8988T (cell line): ENCODE measurements around the gene C12orf56.

Source experiments
- DNase-seq: peaks from one replicate; pipeline ENCODE4 v3.0.0; 2011

C12orf56 gene

DNA sequence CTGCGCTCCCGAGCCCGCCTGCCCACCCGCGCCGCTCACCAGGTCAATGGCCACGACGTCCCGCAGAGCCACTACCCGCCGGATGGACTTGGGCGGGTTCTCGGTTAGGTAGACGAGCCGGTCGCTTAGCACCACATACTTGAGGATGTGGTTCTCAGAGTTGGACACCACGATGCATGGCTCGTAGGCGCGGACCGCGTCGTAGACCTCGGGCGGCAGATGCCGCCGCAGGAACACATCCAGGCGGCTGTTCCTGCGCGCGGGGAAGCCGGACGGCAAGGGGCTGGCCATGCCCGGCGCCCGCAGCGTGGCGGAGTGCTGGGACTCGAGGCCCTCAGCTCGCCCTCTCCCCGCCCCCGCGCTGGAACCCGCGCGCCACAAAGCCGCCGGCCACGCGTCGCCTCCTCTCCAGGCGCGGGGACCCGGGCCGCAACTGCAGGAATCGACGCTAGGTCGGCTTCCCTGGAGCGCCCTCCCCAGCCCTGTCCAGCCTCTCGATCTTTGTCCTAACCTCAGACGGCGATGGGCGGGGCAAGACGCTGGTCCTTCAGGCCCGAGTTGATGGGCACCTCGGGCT lies at the start of gene C12orf56:
Gene C12orf56 (minus strand): TSS at position 484 of the 577 bp plus-strand sequence. CDS start 193 bp downstream, at position 291.
- no peak for DNase-seq

GRCh38 chr12:64440100-64440499 lies 49.5 kb upstream of the C12orf56 start:
- no peak for DNase-seq

DNA sequence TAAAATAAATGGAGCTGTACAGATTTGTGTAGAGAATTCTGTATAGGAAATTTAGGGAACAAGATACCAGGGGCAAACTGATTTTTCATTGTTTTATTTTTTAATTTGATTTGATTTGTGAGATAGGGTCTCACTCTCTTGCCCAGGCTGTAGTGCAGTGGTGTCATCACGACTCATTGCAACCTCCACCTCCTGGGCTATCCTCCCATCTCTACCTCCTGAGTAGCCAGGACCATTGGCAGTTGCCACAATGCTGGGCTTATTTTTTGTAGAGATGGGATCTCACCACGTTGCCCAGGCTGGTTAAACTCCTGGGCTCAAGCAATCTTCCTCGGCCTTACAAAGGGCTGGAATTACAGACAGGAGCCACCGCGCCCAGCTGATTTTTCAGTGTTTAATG lies 43.4 kb upstream of the C12orf56 start:
- DNase-seq: no peak

- no peak for DNase-seq
Observed at GRCh38 chr12:64431791-64432190, 41.2 kb upstream of the C12orf56 start.

DNA sequence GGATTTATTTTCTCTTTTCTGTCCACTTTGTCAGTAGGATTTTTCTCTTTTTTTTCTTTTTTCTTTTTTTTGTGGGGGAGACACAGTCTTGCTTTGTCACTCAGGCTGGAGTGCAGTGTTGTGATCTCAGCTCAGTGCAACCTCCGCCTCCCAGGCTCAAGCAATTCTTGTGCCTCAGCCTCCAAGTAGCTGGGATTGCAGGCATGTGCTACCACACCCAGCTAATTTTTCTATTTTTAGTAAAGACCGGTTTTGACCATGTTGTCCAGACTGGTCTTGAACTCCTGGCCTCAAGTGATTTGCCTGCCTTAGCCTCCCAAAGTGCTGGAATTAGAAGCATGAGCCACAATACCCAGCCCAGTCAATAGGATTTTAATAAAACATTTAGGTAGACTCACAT lies 40.3 kb upstream of the C12orf56 start:
- no peak for DNase-seq

GRCh38 chr12:64428956-64429355 lies 38.4 kb upstream of the C12orf56 start:
- DNase-seq: no peak

DNA sequence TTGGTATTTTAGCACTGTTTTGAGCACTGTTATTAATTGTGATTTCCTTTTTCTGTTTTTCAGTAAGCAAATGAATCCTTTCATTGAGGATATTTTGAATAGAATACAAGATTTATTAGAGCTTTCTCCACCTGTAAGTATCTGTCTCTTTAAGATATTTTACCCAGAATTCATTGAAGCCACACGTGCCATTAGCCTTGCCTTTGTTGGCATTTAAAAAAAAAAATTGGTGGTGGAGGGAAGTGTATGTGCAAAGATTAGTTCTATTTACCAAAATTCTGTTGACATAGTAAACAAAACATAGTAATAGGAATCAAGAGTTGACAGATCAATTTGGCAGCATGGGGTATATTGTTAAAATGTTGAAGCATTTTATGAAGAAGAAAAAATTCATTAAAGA lies 37.4 kb upstream of the C12orf56 start:
- no peak for DNase-seq

- DNase-seq: no peak
Observed at GRCh38 chr12:64419696-64420095, 29.1 kb upstream of the C12orf56 start.

- no peak for DNase-seq
Observed at GRCh38 chr12:64418209-64418608, 27.7 kb upstream of the C12orf56 start.

- no peak for DNase-seq
Observed at GRCh38 chr12:64413884-64414283, 23.3 kb upstream of the C12orf56 start.

DNA sequence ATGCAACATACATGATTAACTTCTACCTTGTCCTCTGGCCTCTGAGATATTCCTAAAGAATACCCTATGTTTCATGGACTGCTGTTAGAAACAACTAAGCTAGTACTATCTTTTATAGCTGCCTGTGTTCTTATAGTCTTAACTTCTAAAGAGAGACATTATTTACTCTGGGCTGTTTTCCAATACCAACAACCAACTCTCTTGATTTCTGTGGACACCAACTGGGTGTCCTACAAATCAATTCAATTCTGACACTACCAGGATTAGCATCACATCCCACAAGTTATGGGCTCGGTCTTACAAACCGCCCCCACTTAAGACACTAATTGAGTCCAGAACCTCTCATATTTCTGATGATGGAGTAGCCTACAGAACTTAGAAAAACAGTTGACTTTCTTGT lies 21.9 kb upstream of the C12orf56 start:
- DNase-seq: no peak

DNA sequence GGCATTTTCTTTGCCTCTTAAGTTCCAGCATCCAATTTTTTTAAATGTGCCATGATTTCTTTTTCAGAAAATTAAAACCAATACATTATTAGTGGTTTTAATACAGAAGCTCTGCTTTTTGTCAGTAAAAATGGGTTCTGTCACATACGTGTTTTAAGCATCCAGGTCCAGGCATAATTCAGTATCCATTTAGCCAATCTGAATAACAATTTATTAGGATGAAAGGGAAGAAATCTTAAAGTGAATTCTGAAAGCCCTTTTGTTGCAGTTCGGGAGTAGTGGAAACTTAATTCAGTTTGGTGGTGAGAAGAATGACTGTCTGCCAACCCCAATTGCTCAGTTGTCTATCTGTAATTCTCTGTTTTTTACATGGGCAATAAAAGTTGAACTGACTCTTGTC lies 20.9 kb upstream of the C12orf56 start:
- DNase-seq: no peak

DNA sequence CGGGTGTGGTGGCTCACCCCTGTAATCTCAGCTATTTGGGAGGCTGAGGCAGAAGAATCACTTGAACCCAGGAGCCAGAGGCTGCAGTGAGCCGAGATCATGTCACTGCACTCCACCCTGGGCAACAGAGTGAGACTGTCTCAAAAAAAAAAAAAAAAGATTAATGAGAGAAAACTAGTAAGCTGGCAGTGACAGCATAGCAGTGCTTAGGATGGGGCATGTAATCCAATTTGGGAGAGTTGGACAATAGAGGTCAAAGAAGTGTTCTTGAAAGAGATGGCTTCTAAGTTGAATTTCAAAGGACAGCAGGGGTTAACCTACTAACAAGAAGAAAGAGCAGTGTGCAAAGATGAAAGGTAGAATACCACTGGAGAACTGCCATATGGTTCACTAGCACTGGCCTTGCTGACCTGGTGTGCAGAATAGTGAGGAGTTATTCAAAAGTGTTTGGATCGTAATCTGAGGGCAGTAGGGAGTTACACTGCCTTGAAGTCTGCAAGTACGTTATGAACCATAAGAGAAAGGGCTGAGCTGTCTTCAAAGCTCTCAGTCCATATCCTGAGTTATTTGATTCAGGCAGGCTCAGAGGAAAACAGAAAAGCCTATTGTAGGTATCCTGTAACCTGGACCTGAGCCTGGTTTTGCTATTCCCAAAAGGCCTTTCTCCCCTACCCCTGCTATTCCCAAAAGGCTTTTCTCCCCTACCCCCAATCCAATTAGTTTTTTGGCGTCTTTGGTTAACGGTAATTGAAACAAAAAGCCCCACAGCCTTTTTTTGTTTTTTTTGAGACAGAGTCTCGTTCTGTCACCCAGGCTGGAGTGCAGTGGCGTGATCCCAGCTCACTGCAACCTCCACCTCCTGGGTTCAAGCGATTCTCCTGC lies 17.0 kb upstream of the C12orf56 start:
- DNase-seq: no peak

DNA sequence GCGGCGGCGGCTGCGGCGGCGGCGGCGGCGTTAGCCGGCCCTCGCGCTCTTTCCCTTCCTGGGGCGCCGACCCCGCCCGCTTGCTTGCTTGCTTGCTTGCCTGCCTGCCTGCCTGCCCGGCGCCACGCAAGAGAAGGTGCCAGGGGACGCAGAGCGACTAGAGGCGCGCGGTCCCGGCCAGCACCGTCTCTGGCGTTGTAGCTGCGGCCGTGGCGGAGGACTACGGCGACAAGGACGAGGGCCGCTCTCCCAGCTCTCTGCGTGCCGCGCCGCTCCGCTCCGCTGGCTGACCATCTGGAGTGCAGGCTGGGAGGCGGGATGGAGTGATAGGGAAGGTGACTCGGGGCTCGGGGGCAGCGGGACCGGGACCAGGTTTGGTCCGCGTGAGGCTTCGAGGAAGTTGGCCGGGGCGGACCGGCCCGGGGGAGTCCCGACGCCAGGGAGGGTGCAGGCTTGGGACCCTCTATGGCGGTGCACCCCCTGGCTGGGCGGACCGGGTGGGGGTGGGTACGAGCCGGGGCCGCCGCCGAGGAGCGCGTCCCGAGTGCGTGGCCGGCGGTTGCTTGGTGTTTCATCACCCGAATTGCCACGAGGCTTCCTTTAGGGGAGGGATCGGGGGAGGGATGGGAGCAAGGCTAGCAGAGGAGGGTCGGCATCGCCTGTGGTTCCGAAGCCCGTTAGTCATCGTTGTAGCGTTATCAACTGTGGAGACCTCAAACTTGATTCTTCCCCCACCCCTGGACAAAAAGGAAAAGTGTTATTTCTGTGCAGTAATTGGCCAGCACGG lies 14.1 kb upstream of the C12orf56 start:
- peak; percentile 43 for DNase-seq

DNA sequence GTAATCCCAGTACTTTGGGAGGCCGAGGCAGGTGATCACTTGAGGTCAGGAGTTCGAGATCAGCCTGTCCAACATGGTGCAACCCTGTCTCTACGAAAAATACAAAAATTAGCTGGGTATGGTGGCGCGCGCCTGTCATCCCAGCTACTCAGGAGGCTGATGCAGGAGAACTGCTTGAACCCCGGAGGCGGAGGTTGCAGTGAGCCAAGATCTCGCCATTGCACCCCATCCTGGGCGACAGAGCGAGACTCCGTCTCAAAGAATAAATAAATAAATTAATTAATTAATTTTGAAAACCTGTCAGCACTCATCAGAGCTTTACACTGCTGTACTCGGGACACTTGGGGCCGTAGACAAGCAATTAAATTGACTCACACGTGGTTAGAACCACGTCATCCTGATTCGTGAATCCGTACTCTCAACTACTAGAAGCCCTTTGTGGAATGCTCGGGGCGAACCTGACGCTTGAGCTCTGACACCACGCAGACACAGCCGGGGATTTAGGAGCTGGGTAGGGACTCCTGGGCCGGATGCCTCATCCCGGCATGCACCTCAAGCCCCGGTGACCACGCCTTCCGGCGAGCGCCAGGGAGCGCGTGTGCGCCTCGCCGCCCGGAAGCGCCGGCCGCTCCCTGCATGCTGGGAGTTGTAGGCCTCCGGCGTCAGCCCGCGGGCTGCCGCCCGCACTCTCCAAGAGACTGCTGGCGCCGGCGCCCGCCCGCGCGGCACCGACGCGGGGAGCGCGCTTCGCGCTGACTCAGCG lies 13.3 kb upstream of the C12orf56 start, which contains the start of gene XPOT:
Gene XPOT (plus strand): TSS at position 686 of the 763 bp plus-strand sequence. CDS start 5,644 bp downstream, outside the sequence.
- peak; percentile 87 for DNase-seq

DNA sequence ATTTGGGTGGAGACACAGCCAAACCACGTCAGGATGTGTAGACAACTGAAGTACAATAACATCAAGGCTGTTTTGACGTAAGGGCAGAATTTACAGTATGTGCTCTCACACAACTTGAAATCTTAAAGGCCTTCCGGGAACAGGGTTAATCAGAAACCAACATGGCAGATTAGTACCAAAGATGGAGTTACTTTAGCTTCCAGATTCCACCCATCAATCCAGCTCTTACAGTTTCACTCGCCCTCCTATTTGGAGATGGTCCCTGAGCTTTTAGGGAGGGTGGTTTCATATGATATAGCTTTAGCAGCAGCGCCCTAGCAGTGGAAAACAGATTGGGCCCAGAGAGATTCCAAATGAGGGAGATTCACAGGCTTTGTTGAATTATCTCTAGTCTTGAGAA lies 11.6 kb upstream of the C12orf56 start:
- DNase-seq: no peak

- no peak for DNase-seq
Observed at GRCh38 chr12:64400041-64400440, 9.5 kb upstream of the C12orf56 start.

GRCh38 chr12:64395739-64396138 lies 5.2 kb upstream of the C12orf56 start:
- DNase-seq: no peak

- peak; percentile 49 for DNase-seq
Observed at GRCh38 chr12:64392221-64392620, 1.7 kb upstream of the C12orf56 start.

- DNase-seq: no peak
Observed at GRCh38 chr12:64389154-64389553, 1.4 kb downstream of the C12orf56 start.

DNA sequence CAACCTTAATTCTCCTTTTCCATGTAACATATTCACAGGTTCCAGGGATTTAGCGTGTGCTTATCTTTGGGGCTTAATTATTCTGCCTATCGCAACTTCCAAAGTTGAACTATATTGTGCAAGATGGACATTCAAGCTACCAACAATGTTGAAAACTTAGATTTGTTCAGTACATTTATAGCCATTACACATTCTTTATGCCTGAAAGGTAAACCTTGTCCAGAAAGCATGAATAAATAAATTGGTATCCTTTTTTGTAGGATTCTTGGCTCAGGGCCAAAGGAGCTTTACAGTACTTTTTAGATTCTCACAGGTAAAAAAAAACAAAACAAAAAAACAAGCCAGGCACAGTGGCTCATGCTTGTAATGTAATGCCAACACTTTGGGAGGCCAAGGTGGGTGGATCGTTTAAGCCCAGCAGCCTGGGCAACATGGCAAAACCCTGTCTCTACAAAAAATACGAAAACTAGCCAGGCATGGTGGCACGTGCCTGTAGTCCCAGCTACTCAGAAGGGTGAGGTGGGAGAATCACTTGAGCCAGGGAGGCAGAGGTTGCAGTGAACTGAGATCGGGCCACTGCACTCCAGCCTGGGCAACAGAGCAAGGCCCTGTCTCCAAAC lies 3.3 kb downstream of the C12orf56 start:
- no peak for DNase-seq

DNA sequence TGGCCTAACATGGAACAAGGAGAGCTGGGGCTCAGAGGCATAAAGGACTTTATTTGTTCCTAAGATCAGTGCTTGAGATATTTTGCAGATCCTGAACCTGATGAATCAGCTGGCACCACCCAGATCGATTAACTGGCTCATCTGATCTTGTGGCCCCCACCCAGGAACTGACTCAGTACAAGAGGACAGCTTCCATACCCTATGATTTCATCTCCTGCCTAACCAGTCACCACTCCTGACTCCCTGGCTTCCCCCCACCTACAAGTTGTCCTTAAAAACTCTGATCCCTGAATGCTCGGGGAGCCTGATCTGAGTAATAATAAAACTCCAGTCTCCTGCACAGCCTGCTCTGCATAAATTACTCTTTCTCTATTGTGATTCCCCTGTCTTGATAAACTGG lies 5.1 kb downstream of the C12orf56 start:
- no peak for DNase-seq
